ENCODE data around the gene NUDT14.
A peak's percentile ranks its signal among the peaks of the same experiment; 100 is the strongest.

The NUDT14 gene

DNA sequence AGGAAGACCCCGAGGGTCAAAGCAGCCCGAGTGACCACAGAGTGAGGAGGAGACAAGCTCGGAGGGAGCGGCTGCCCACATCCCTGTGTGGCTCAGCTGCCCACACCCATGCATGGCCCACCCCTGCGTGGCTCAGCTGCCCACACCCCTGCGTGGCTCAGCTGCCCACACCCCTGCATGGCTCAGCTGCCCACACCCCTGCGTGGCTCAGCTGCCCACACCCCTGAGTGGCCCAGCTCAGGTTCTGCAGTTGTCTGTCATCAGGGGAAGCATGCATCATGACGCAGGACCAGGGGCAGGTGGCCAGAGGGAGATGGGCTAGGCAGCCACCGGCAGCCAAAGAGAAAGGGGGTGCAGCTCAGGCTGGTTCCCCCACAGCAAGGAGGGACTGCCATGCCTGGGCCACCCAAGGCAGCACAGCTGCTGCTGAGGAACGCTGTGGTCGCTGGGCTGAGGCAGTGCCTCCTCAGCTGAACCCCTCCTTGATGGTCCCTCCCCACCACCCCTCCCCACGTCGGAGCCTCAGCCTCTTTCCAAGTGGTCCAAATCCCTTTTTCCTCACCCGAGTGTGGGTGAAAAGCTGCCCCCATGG, 33.3 kb upstream of the NUDT14 start (continued):
- no peak for TF ChIP-seq TCF7L2 (IDR thresholded peaks at IDR 0.05; ENCODE audit: borderline replicate concordance, low read depth, low read length)
- TF ChIP-seq ZNF664 (tag by site-specific recombination; IDR thresholded peaks at IDR 0.05) = no peak
- TF ChIP-seq ZNF138 (tag by site-specific recombination; IDR thresholded peaks at IDR 0.05; ENCODE audit: borderline replicate concordance) = no peak
- TF ChIP-seq PRDM1 (tag by site-specific recombination; IDR thresholded peaks at IDR 0.05) = no peak
- TF ChIP-seq ZNF354C (tag by site-specific recombination; IDR thresholded peaks at IDR 0.05; ENCODE audit: borderline replicate concordance, low read depth) = no peak
- no peak for TF ChIP-seq ZFP41 (tag by site-specific recombination; IDR thresholded peaks at IDR 0.05; ENCODE audit: borderline replicate concordance)
- TF ChIP-seq, protein P1, sequence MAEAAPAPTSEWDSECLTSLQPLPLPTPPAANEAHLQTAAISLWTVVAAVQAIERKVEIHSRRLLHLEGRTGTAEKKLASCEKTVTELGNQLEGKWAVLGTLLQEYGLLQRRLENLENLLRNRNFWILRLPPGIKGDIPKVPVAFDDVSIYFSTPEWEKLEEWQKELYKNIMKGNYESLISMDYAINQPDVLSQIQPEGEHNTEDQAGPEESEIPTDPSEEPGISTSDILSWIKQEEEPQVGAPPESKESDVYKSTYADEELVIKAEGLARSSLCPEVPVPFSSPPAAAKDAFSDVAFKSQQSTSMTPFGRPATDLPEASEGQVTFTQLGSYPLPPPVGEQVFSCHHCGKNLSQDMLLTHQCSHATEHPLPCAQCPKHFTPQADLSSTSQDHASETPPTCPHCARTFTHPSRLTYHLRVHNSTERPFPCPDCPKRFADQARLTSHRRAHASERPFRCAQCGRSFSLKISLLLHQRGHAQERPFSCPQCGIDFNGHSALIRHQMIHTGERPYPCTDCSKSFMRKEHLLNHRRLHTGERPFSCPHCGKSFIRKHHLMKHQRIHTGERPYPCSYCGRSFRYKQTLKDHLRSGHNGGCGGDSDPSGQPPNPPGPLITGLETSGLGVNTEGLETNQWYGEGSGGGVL (tag by site-specific recombination; IDR thresholded peaks at IDR 0.05) = no peak
- TF ChIP-seq ZNF623 (tag by site-specific recombination; IDR thresholded peaks at IDR 0.05) = no peak
- no peak for TF ChIP-seq SP3 (tag by site-specific recombination; IDR thresholded peaks at IDR 0.05)
- TF ChIP-seq ZNF544 (tag by site-specific recombination; IDR thresholded peaks at IDR 0.05) = no peak
- TF ChIP-seq ZNF433 (tag by site-specific recombination; IDR thresholded peaks at IDR 0.05; ENCODE audit: low read depth) = no peak
- no peak for TF ChIP-seq ZNF776 (tag by site-specific recombination; IDR thresholded peaks at IDR 0.05; ENCODE audit: borderline replicate concordance)

DNA sequence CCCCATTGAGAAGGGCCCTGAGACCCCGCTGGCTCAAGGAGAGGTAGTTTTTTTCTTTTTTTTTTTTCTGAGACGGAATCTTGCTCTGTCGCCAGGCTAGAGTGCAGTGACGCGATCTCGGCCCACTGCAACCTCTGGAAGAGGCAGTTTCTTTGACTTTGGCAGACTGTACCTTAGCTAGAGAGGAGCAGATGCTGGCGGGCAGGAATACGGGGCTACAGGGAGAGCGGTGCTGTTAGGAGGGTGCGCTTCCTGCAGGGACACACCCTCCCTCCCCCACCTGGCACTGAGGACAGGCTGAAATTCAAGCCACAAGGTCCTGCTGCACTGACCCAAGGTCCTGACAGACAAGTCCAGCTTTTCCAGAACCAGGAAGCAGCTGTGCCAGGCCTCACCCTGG, 32.2 kb upstream of the NUDT14 start:
- Histone ChIP-seq H3K36me3 (ENCODE audit: control insufficient read depth in 2 of 2, insufficient read depth in 1 of 2, low read length in 2 of 2) (peaks cover 0 to 63% of the 10 kb centered on the region in 2 experiments; a peak in 1 of 3 replicates), H3K4me3 (ENCODE audit: low read depth, low read length) (no peak overlapping the region), H3K27ac (ENCODE audit: extremely low read depth, low read depth, low read length) (no peak overlapping the region), H3K9me3 (ENCODE audit: control insufficient read depth, insufficient read depth, low read depth, low read length) (no peaks in the 10 kb centered on the region), H3K4me1 (ENCODE audit: control insufficient read depth, insufficient read depth, low read length) (no peaks in the 10 kb centered on the region)
- CTCF ChIA-PET = interaction anchor here (1.2 to 2.1 kb wide), 2 partner anchors 9 to 138 kb away, joined by 3 to 5 read pairs; no protein-coding TSS in a partner anchor
- TF ChIP-seq ZIC2 (tag by site-specific recombination; IDR thresholded peaks at IDR 0.05) = peak; percentile 62
- TF ChIP-seq ZNF335 (tag by site-specific recombination; conservative IDR thresholded peaks at IDR 0.05) = no peak
- 0 out of 2 replicates have a peak, but pooled peaks have one; percentile 45 for TF ChIP-seq GLIS1 (tag by site-specific recombination; IDR thresholded peaks at IDR 0.05)
- POLR2A ChIA-PET = interaction anchor here (1.2 kb wide), 1 partner anchor 12 kb away, joined by 3 read pairs; no protein-coding TSS in a partner anchor

DNA sequence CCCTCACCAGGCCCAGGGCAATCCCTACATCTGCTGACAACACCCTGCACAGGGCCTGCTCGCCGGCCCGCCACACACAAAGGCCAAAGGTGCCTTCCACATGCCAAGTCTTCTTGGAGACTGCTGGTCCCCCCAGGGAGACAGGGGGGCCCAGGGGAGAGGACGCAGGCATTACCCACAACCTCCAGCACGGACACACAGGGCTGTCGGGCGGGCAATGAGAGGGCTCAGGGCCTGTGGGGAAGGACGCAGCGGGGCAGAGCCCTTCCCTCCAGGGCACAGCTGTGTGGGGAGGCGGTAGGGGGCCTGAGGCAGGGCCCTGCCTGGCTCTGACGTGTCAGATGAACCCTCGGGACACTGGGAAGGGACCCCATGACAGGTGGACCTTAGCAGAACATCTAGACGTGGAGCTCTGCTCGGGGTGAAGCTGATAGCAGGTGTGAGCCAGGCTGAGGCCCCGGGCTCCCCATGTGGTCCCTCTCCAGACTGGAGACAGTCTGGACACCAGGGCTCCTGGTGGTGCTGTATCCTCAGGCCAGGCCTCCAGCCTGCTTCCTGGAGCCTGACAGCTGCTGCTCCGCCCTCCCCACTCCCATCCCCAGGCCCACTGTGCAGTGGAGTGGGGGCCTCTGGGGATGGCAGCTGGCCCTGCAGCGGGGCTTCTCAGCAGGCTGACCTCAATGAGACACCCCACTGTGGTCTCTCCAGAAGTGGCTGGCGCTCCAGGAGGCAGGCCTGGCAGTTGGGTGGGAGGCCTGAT, 31.6 kb upstream of the NUDT14 start:
- CTCF ChIA-PET = interaction anchor here (1.4 to 2.1 kb wide), 2 partner anchors 12 to 139 kb away, joined by 3 to 5 read pairs; no protein-coding TSS in a partner anchor
- Histone ChIP-seq H3K27ac (ENCODE audit: extremely low read depth, low read depth, low read length) (no peak overlapping the region), H3K4me3 (ENCODE audit: low read depth, low read length) (no peak overlapping the region), H3K36me3 (ENCODE audit: control insufficient read depth in 2 of 2, insufficient read depth in 1 of 2, low read length in 2 of 2) (peaks cover 0 to 57% of the 10 kb centered on the region in 2 experiments; a peak in 1 of 3 replicates), H3K9me3 (ENCODE audit: control insufficient read depth, insufficient read depth, low read depth, low read length) (no peaks in the 10 kb centered on the region), H3K4me1 (ENCODE audit: control insufficient read depth, insufficient read depth, low read length) (no peaks in the 10 kb centered on the region)
- POLR2A ChIA-PET = no interaction called here
- TF ChIP-seq, protein P2, sequence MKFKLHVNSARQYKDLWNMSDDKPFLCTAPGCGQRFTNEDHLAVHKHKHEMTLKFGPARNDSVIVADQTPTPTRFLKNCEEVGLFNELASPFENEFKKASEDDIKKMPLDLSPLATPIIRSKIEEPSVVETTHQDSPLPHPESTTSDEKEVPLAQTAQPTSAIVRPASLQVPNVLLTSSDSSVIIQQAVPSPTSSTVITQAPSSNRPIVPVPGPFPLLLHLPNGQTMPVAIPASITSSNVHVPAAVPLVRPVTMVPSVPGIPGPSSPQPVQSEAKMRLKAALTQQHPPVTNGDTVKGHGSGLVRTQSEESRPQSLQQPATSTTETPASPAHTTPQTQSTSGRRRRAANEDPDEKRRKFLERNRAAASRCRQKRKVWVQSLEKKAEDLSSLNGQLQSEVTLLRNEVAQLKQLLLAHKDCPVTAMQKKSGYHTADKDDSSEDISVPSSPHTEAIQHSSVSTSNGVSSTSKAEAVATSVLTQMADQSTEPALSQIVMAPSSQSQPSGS (tag by site-specific recombination; IDR thresholded peaks at IDR 0.05; ENCODE audit: low read depth) = no peak
- peak; percentile 77 for TF ChIP-seq GLIS1 (tag by site-specific recombination; IDR thresholded peaks at IDR 0.05)
- TF ChIP-seq ZIC2 (tag by site-specific recombination; IDR thresholded peaks at IDR 0.05) = peak; percentile 100
- no peak for TF ChIP-seq ZNF624 (tag by site-specific recombination; IDR thresholded peaks at IDR 0.05)
- no peak for TF ChIP-seq ZNF335 (tag by site-specific recombination; conservative IDR thresholded peaks at IDR 0.05)
- TF ChIP-seq GLIS2 (tag by site-specific recombination; IDR thresholded peaks at IDR 0.05) = peak; percentile 19
- no peak for TF ChIP-seq ZSCAN30 (tag by site-specific recombination; IDR thresholded peaks at IDR 0.05)

Measured in HEK293 (cell line).